ENCODE data around the gene CCDC167.

CCDC167 gene

DNA sequence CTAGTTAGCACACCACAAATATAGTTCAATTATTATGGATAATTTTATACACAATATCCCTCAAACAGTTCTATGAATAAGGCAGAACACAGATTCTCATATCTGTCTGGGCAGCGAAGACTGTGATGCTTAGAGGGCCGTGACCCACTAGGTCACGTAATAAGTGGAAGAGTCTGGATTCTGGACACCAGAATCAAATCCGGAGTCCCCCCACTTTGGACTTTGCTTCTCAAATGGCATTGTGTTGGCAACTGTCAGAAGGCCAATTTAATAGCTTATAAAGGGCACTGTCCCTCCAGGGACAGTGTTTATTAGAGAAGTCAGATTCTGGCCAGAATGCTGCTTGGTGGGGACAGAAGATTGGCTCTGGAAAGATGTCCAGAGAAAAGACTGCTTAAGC, 6.8 kb upstream of the CCDC167 start:
- Histone ChIP-seq H3K14ac (ENCODE audit: low read length in 2 of 2) (no peak overlapping the region), H3K79me1 (replicated peaks; ENCODE audit: low read length, poor library complexity, severe bottlenecking) (no peaks in the 10 kb centered on the region), H2AFZ (ENCODE audit: low read depth, low read length) (no peak overlapping the region), H3K9me3 (ENCODE audit: control insufficient read depth, low read length) (no peaks in the 10 kb centered on the region), H4K91ac (ENCODE audit: low read length) (no peak overlapping the region), H2BK15ac (ENCODE audit: low read depth, poor library complexity, severe bottlenecking) (no peak overlapping the region), H3K27me3 (ENCODE audit: control insufficient read depth in 1 of 2, insufficient read depth in 1 of 2, low read length in 2 of 2) (peaks cover 58 to 59% of the 10 kb centered on the region in 2 experiments), H3K4me1 (ENCODE audit: control insufficient read depth, insufficient read depth, low read depth, low read length) (no peaks in the 10 kb centered on the region), H3K36me3 (ENCODE audit: control insufficient read depth in 1 of 2, insufficient read depth in 2 of 2, low read depth in 1 of 2, low read length in 2 of 2) (no peaks in the 10 kb centered on the region), H3K27ac (ENCODE audit: low read length, poor library complexity, severe bottlenecking) (no peak overlapping the region), H2BK120ac (ENCODE audit: low read depth, low read length) (no peak overlapping the region), H3K4me3 (ENCODE audit: insufficient read depth in 1 of 2, low read depth in 1 of 2, low read length in 2 of 2) (no peak overlapping the region), H3K18ac (ENCODE audit: low read depth in 1 of 2, low read length in 2 of 2) (no peak overlapping the region), H3K4me2 (ENCODE audit: low read length, poor library complexity, severe bottlenecking) (no peak overlapping the region), H2BK5ac (ENCODE audit: low read depth, low read length, poor library complexity, severe bottlenecking) (no peak overlapping the region), H3K23ac (ENCODE audit: low read length in 2 of 2) (no peak overlapping the region), H3K9ac (ENCODE audit: low read length) (no peak overlapping the region), H2BK12ac (ENCODE audit: low read length in 2 of 2) (no peak overlapping the region), H2AK5ac (ENCODE audit: low read length, severe bottlenecking) (no peak overlapping the region), H3K4ac (ENCODE audit: low read depth in 1 of 2, low read length in 2 of 2) (no peak overlapping the region), H4K8ac (ENCODE audit: low read length) (no peak overlapping the region)
- 67% methylated on average over 4 of the region's 4 CpGs for WGBS
- no peak for DNase-seq

GRCh38 chr6:37504024-37504423, 4.3 kb upstream of the CCDC167 start:
- H2BK120ac ChIP-seq (ENCODE audit: low read depth, low read length), result no peak overlapping the region
- H3K23ac ChIP-seq (ENCODE audit: low read length in 2 of 2), result no peak overlapping the region
- no peak overlapping the region for H3K18ac ChIP-seq (ENCODE audit: low read depth in 1 of 2, low read length in 2 of 2)
- no peaks in the 10 kb centered on the region for H3K36me3 ChIP-seq (ENCODE audit: control insufficient read depth in 1 of 2, insufficient read depth in 2 of 2, low read depth in 1 of 2, low read length in 2 of 2)
- no peaks in the 10 kb centered on the region for H3K9me3 ChIP-seq (ENCODE audit: control insufficient read depth, low read length)
- H4K8ac ChIP-seq (ENCODE audit: low read length), result no peak overlapping the region
- H3K4me3 ChIP-seq (ENCODE audit: insufficient read depth in 1 of 2, low read depth in 1 of 2, low read length in 2 of 2), result no peak overlapping the region
- no peak overlapping the region for H3K9ac ChIP-seq (ENCODE audit: low read length)
- H4K91ac ChIP-seq (ENCODE audit: low read length), result no peak overlapping the region
- H3K79me1 ChIP-seq (replicated peaks; ENCODE audit: low read length, poor library complexity, severe bottlenecking), result peaks cover 3% of the 10 kb centered on the region
- H2AK5ac ChIP-seq (ENCODE audit: low read length, severe bottlenecking), result no peak overlapping the region
- no peak overlapping the region for H2AFZ ChIP-seq (ENCODE audit: low read depth, low read length)
- WGBS, result 73% methylated on average over 1 of the region's 2 CpGs
- no peak overlapping the region for H3K4ac ChIP-seq (ENCODE audit: low read depth in 1 of 2, low read length in 2 of 2)
- no peak overlapping the region for H2BK5ac ChIP-seq (ENCODE audit: low read depth, low read length, poor library complexity, severe bottlenecking)
- H2BK15ac ChIP-seq (ENCODE audit: low read depth, poor library complexity, severe bottlenecking), result no peak overlapping the region
- H3K27ac ChIP-seq (ENCODE audit: low read length, poor library complexity, severe bottlenecking), result no peak overlapping the region
- H2BK12ac ChIP-seq (ENCODE audit: low read length in 2 of 2), result no peak overlapping the region
- H3K4me1 ChIP-seq (ENCODE audit: control insufficient read depth, insufficient read depth, low read depth, low read length), result no peaks in the 10 kb centered on the region
- no peak overlapping the region for H3K14ac ChIP-seq (ENCODE audit: low read length in 2 of 2)
- peaks cover 44 to 45% of the 10 kb centered on the region in 2 experiments for H3K27me3 ChIP-seq (ENCODE audit: control insufficient read depth in 1 of 2, insufficient read depth in 1 of 2, low read length in 2 of 2)
- H3K4me2 ChIP-seq (ENCODE audit: low read length, poor library complexity, severe bottlenecking), result no peak overlapping the region
- no peak for DNase-seq

GRCh38 chr6:37503309-37503965, 3.7 kb upstream of the CCDC167 start:
- H3K4me1 ChIP-seq (ENCODE audit: control insufficient read depth, insufficient read depth, low read depth, low read length), result no peaks in the 10 kb centered on the region
- H4K91ac ChIP-seq (ENCODE audit: low read length), result no peak overlapping the region
- no peak overlapping the region for H3K9ac ChIP-seq (ENCODE audit: low read length)
- no peak overlapping the region for H3K18ac ChIP-seq (ENCODE audit: low read depth in 1 of 2, low read length in 2 of 2)
- no peak overlapping the region for H3K4me2 ChIP-seq (ENCODE audit: low read length, poor library complexity, severe bottlenecking)
- no peaks in the 10 kb centered on the region for H3K36me3 ChIP-seq (ENCODE audit: control insufficient read depth in 1 of 2, insufficient read depth in 2 of 2, low read depth in 1 of 2, low read length in 2 of 2)
- H3K4ac ChIP-seq (ENCODE audit: low read depth in 1 of 2, low read length in 2 of 2), result no peak overlapping the region
- no peak overlapping the region for H2BK120ac ChIP-seq (ENCODE audit: low read depth, low read length)
- peaks cover 39 to 43% of the 10 kb centered on the region in 2 experiments for H3K27me3 ChIP-seq (ENCODE audit: control insufficient read depth in 1 of 2, insufficient read depth in 1 of 2, low read length in 2 of 2)
- no peak overlapping the region for H3K27ac ChIP-seq (ENCODE audit: low read length, poor library complexity, severe bottlenecking)
- H2BK15ac ChIP-seq (ENCODE audit: low read depth, poor library complexity, severe bottlenecking), result no peak overlapping the region
- no peak overlapping the region for H3K14ac ChIP-seq (ENCODE audit: low read length in 2 of 2)
- WGBS, result 74% methylated on average over 5 of the region's 7 CpGs
- no peak overlapping the region for H2AK5ac ChIP-seq (ENCODE audit: low read length, severe bottlenecking)
- H3K9me3 ChIP-seq (ENCODE audit: control insufficient read depth, low read length), result no peaks in the 10 kb centered on the region
- no peak overlapping the region for H3K4me3 ChIP-seq (ENCODE audit: insufficient read depth in 1 of 2, low read depth in 1 of 2, low read length in 2 of 2)
- H2BK5ac ChIP-seq (ENCODE audit: low read depth, low read length, poor library complexity, severe bottlenecking), result no peak overlapping the region
- peaks cover 8% of the 10 kb centered on the region for H3K79me1 ChIP-seq (replicated peaks; ENCODE audit: low read length, poor library complexity, severe bottlenecking)
- H4K8ac ChIP-seq (ENCODE audit: low read length), result no peak overlapping the region
- no peak overlapping the region for H2BK12ac ChIP-seq (ENCODE audit: low read length in 2 of 2)
- DNase-seq, result no peak
- no peak overlapping the region for H2AFZ ChIP-seq (ENCODE audit: low read depth, low read length)
- H3K23ac ChIP-seq (ENCODE audit: low read length in 2 of 2), result no peak overlapping the region

- Histone ChIP-seq H4K8ac (ENCODE audit: low read length) (no peak overlapping the region), H2BK12ac (ENCODE audit: low read length in 2 of 2) (no peak overlapping the region), H2AFZ (ENCODE audit: low read depth, low read length) (no peak overlapping the region), H3K79me1 (replicated peaks; ENCODE audit: low read length, poor library complexity, severe bottlenecking) (peaks cover 8% of the 10 kb centered on the region), H3K23ac (ENCODE audit: low read length in 2 of 2) (no peak overlapping the region), H4K91ac (ENCODE audit: low read length) (no peak overlapping the region), H3K27me3 (ENCODE audit: control insufficient read depth in 1 of 2, insufficient read depth in 1 of 2, low read length in 2 of 2) (peaks cover 39% of the 10 kb centered on the region in 2 experiments), H3K4me3 (ENCODE audit: insufficient read depth in 1 of 2, low read depth in 1 of 2, low read length in 2 of 2) (no peak overlapping the region), H3K4ac (ENCODE audit: low read depth in 1 of 2, low read length in 2 of 2) (no peak overlapping the region), H3K4me1 (ENCODE audit: control insufficient read depth, insufficient read depth, low read depth, low read length) (no peaks in the 10 kb centered on the region), H2BK5ac (ENCODE audit: low read depth, low read length, poor library complexity, severe bottlenecking) (no peak overlapping the region), H3K18ac (ENCODE audit: low read depth in 1 of 2, low read length in 2 of 2) (no peak overlapping the region), H3K27ac (ENCODE audit: low read length, poor library complexity, severe bottlenecking) (no peak overlapping the region), H3K9ac (ENCODE audit: low read length) (no peak overlapping the region), H3K4me2 (ENCODE audit: low read length, poor library complexity, severe bottlenecking) (no peak overlapping the region), H3K14ac (ENCODE audit: low read length in 2 of 2) (no peak overlapping the region), H2BK120ac (ENCODE audit: low read depth, low read length) (no peak overlapping the region), H2BK15ac (ENCODE audit: low read depth, poor library complexity, severe bottlenecking) (no peak overlapping the region), H3K9me3 (ENCODE audit: control insufficient read depth, low read length) (no peaks in the 10 kb centered on the region), H2AK5ac (ENCODE audit: low read length, severe bottlenecking) (no peak overlapping the region), H3K36me3 (ENCODE audit: control insufficient read depth in 1 of 2, insufficient read depth in 2 of 2, low read depth in 1 of 2, low read length in 2 of 2) (no peaks in the 10 kb centered on the region)
- WGBS, result 73% methylated on average over 6 of the region's 7 CpGs
- no peak for DNase-seq
These were observed 3.1 kb upstream of the CCDC167 start for GRCh38 chr6:37502703-37503291.
